ENCODE measurements around the gene COL4A3.

The COL4A3 gene

GRCh38 chr2:227335713-227336112, 171.3 kb downstream of the COL4A3 start:
- peaks cover 75% of the 10 kb centered on the region for H3K36me3 ChIP-seq (ENCODE audit: insufficient read depth, low read length)
- no peak overlapping the region for H3K4me2 ChIP-seq (ENCODE audit: low read length)
- H4K20me1 ChIP-seq (ENCODE audit: insufficient read depth, low read length) = no peaks in the 10 kb centered on the region
- H3K27me3 ChIP-seq (ENCODE audit: insufficient read depth, low read length) = no peaks in the 10 kb centered on the region
- 0 out of 2 replicates have a peak, but pooled peaks cover 8% of the 10 kb centered on the region for H3K79me2 ChIP-seq (ENCODE audit: insufficient read depth, low read length)
- no peak overlapping the region for H3K9ac ChIP-seq (ENCODE audit: low read length)
- H3K4me3 ChIP-seq (ENCODE audit: low read depth, low read length, poor library complexity, severe bottlenecking) = no peak overlapping the region
- H3K9me2 ChIP-seq (ENCODE audit: low read depth, low read length) = no peaks in the 10 kb centered on the region
- TF ChIP-seq EZH2 (IDR thresholded peaks at IDR 0.05; ENCODE audit: borderline replicate concordance, low read length) (no peak), CTCF (IDR thresholded peaks at IDR 0.05; ENCODE audit: low read length) (no peak)
- no peaks in the 10 kb centered on the region for H3K4me1 ChIP-seq (ENCODE audit: insufficient read depth, low read length, severe bottlenecking)
- H3K27ac ChIP-seq (ENCODE audit: low read depth, low read length, poor library complexity, severe bottlenecking) = no peak overlapping the region
- no peaks in the 10 kb centered on the region for H3F3A ChIP-seq (ENCODE audit: insufficient read depth, low read length)
- no peak overlapping the region for H2AFZ ChIP-seq (ENCODE audit: low read length)
- no peaks in the 10 kb centered on the region for H3K9me3 ChIP-seq (ENCODE audit: low read length)

GRCh38 chr2:227337442-227337841, 173.0 kb downstream of the COL4A3 start:
- Histone ChIP-seq H2AFZ (ENCODE audit: low read length) (no peak overlapping the region), H3K4me2 (ENCODE audit: low read length) (no peak overlapping the region), H4K20me1 (ENCODE audit: insufficient read depth, low read length) (no peaks in the 10 kb centered on the region), H3K36me3 (ENCODE audit: insufficient read depth, low read length) (peaks cover 61% of the 10 kb centered on the region), H3K9me2 (ENCODE audit: low read depth, low read length) (no peaks in the 10 kb centered on the region), H3K4me3 (ENCODE audit: low read depth, low read length, poor library complexity, severe bottlenecking) (no peak overlapping the region), H3F3A (ENCODE audit: insufficient read depth, low read length) (no peaks in the 10 kb centered on the region), H3K27ac (ENCODE audit: low read depth, low read length, poor library complexity, severe bottlenecking) (no peak overlapping the region), H3K27me3 (ENCODE audit: insufficient read depth, low read length) (no peaks in the 10 kb centered on the region), H3K4me1 (ENCODE audit: insufficient read depth, low read length, severe bottlenecking) (no peaks in the 10 kb centered on the region), H3K79me2 (ENCODE audit: insufficient read depth, low read length) (no peaks in the 10 kb centered on the region), H3K9ac (ENCODE audit: low read length) (no peak overlapping the region), H3K9me3 (ENCODE audit: low read length) (no peaks in the 10 kb centered on the region)
- no peak for TF ChIP-seq CTCF (IDR thresholded peaks at IDR 0.05; ENCODE audit: low read length)
- TF ChIP-seq EZH2 (IDR thresholded peaks at IDR 0.05; ENCODE audit: borderline replicate concordance, low read length) = no peak

- Histone ChIP-seq H3F3A (ENCODE audit: insufficient read depth, low read length) (no peaks in the 10 kb centered on the region), H3K27ac (ENCODE audit: low read depth, low read length, poor library complexity, severe bottlenecking) (no peak overlapping the region), H3K27me3 (ENCODE audit: insufficient read depth, low read length) (no peaks in the 10 kb centered on the region), H2AFZ (ENCODE audit: low read length) (no peak overlapping the region), H3K9ac (ENCODE audit: low read length) (no peak overlapping the region), H3K79me2 (ENCODE audit: insufficient read depth, low read length) (no peaks in the 10 kb centered on the region), H3K4me3 (ENCODE audit: low read depth, low read length, poor library complexity, severe bottlenecking) (no peak overlapping the region), H3K9me3 (ENCODE audit: low read length) (no peaks in the 10 kb centered on the region), H4K20me1 (ENCODE audit: insufficient read depth, low read length) (no peaks in the 10 kb centered on the region), H3K36me3 (ENCODE audit: insufficient read depth, low read length) (peaks cover 54% of the 10 kb centered on the region), H3K4me2 (ENCODE audit: low read length) (no peak overlapping the region), H3K9me2 (ENCODE audit: low read depth, low read length) (no peaks in the 10 kb centered on the region), H3K4me1 (ENCODE audit: insufficient read depth, low read length, severe bottlenecking) (no peaks in the 10 kb centered on the region)
- TF ChIP-seq CTCF (IDR thresholded peaks at IDR 0.05; ENCODE audit: low read length) (no peak), EZH2 (IDR thresholded peaks at IDR 0.05; ENCODE audit: borderline replicate concordance, low read length) (no peak)
Measured at GRCh38 chr2:227339098-227339599, 174.7 kb downstream of the COL4A3 start.

Data from OCI-LY1 (cell line).